ENCODE results near the gene STOML1. TPM values are rescaled to one million over a fixed set of nuclear protein-coding genes. Genes with fewer than 3 reads are reported as not detected.
A peak's percentile ranks its signal among the peaks of the same experiment; 100 is the strongest.

STOML1 gene
- total and polyA plus RNA-seq, 7 experiments from 2014 or later, result 7.5 to 21.3 (median 14.0) TPM

GRCh38 chr15:74032046-74032445 lies 40.0 kb upstream of the STOML1 start:
- Mint-ChIP-seq H3K4me3 (no peak overlapping the region), H3K4me1 (peaks cover 0 to 9% (median 0%) of the 10 kb centered on the region in 7 donors), H3K27ac (peak overlapping the region in 2 of 9 donors; percentile 53 to 68), H3K9me3 (no peaks in the 10 kb centered on the region), H3K36me3 (peaks cover 0 to 31% (median 16%) of the 10 kb centered on the region in 5 donors), H3K27me3 (no peaks in the 10 kb centered on the region)
- no peaks in the 10 kb centered on the region for H3K4me1 ChIP-seq (ENCODE audit: control insufficient read depth in 2 of 2, insufficient read depth in 2 of 2, low read length in 2 of 2)
- CTCF ChIA-PET, result no interaction called here
- no peak overlapping the region for H3K27ac ChIP-seq (ENCODE audit: low read depth, low read length)
- no peak overlapping the region for H3K4me3 ChIP-seq (ENCODE audit: low read length)
- H3K27me3 ChIP-seq (ENCODE audit: control insufficient read depth in 2 of 2, insufficient read depth in 2 of 2, low read length in 2 of 2), result no peaks in the 10 kb centered on the region
- intact Hi-C loops (cut with micrococcal nuclease), result no loop called here
- ATAC-seq (no peak), DNase-seq (no peak)
- peaks cover 0 to 66% (median 6%) of the 10 kb centered on the region in 3 experiments for H3K36me3 ChIP-seq (ENCODE audit: control insufficient read depth in 2 of 3, insufficient read depth in 3 of 3, low read length in 3 of 3)
- H3K9me3 ChIP-seq (ENCODE audit: control insufficient read depth in 2 of 3, low read length in 3 of 3), result no peaks in the 10 kb centered on the region
- POLR2A ChIA-PET, result interaction anchor here (1.2 kb wide), 1 partner anchor 36 kb away, joined by 4 read pairs; no protein-coding TSS in a partner anchor

- no peaks in the 10 kb centered on the region for H3K9me3 Mint-ChIP-seq
- H3K9me3 ChIP-seq (ENCODE audit: control insufficient read depth in 2 of 3, low read length in 3 of 3), result no peaks in the 10 kb centered on the region
- ATAC-seq (no peak), DNase-seq (no peak)
- CTCF ChIA-PET, result interaction anchor here (1.4 kb wide), 1 partner anchor 56 kb away, joined by 3 read pairs; no protein-coding TSS in a partner anchor
- H3K4me3 ChIP-seq (ENCODE audit: low read length), result no peak overlapping the region
- no peaks in the 10 kb centered on the region for H3K27me3 ChIP-seq (ENCODE audit: control insufficient read depth in 2 of 2, insufficient read depth in 2 of 2, low read length in 2 of 2)
- H3K27ac Mint-ChIP-seq, result peak overlapping the region in 2 of 9 donors; percentile 12 to 37
- peaks cover 3 to 29% (median 13%) of the 10 kb centered on the region in 5 donors for H3K36me3 Mint-ChIP-seq
- H3K4me1 Mint-ChIP-seq, result peaks cover 0 to 9% (median 0%) of the 10 kb centered on the region in 7 donors
- H3K4me3 Mint-ChIP-seq, result no peak overlapping the region
- intact Hi-C loops (cut with micrococcal nuclease), result no loop called here
- H3K27ac ChIP-seq (ENCODE audit: low read depth, low read length), result no peak overlapping the region
- no peaks in the 10 kb centered on the region for H3K27me3 Mint-ChIP-seq
- POLR2A ChIA-PET, result no interaction called here
- H3K36me3 ChIP-seq (ENCODE audit: control insufficient read depth in 2 of 3, insufficient read depth in 3 of 3, low read length in 3 of 3), result peaks cover 8 to 61% (median 10%) of the 10 kb centered on the region in 3 experiments
- H3K4me1 ChIP-seq (ENCODE audit: control insufficient read depth in 2 of 2, insufficient read depth in 2 of 2, low read length in 2 of 2), result no peaks in the 10 kb centered on the region
Measured at GRCh38 chr15:74028646-74029045, 36.6 kb upstream of the STOML1 start.

GRCh38 chr15:74027688-74028087 lies 35.6 kb upstream of the STOML1 start:
- Mint-ChIP-seq H3K36me3 (peaks cover 8 to 33% (median 14%) of the 10 kb centered on the region in 5 donors), H3K9me3 (no peaks in the 10 kb centered on the region), H3K27me3 (no peaks in the 10 kb centered on the region), H3K4me3 (no peak overlapping the region), H3K4me1 (peaks cover 0 to 9% (median 0%) of the 10 kb centered on the region in 7 donors), H3K27ac (peak overlapping the region in 2 of 9 donors; percentile 56 to 62)
- intact Hi-C loops (cut with micrococcal nuclease), result no loop called here
- DNase-seq, result no peak
- Histone ChIP-seq H3K36me3 (ENCODE audit: control insufficient read depth in 2 of 3, insufficient read depth in 3 of 3, low read length in 3 of 3) (peaks cover 8 to 61% (median 9%) of the 10 kb centered on the region in 3 experiments), H3K9me3 (ENCODE audit: control insufficient read depth in 2 of 3, low read length in 3 of 3) (no peaks in the 10 kb centered on the region), H3K27ac (ENCODE audit: low read depth, low read length) (no peak overlapping the region), H3K4me1 (ENCODE audit: control insufficient read depth in 2 of 2, insufficient read depth in 2 of 2, low read length in 2 of 2) (no peaks in the 10 kb centered on the region), H3K27me3 (ENCODE audit: control insufficient read depth in 2 of 2, insufficient read depth in 2 of 2, low read length in 2 of 2) (no peaks in the 10 kb centered on the region), H3K4me3 (ENCODE audit: low read length) (no peak overlapping the region)
- ChIA-PET CTCF (interaction anchor here (1.1 to 1.4 kb wide), 2 partner anchors 21 to 55 kb away, joined by 3 read pairs; no protein-coding TSS in a partner anchor), POLR2A (no interaction called here)
- ATAC-seq, result no peak

- Mint-ChIP-seq H3K27me3 (no peaks in the 10 kb centered on the region), H3K27ac (no peak overlapping the region), H3K4me3 (no peak overlapping the region), H3K4me1 (peaks cover 4 to 19% (median 9%) of the 10 kb centered on the region in 7 donors), H3K36me3 (peaks cover 12 to 34% (median 23%) of the 10 kb centered on the region in 5 donors), H3K9me3 (no peaks in the 10 kb centered on the region)
- no peak for ATAC-seq
- CTCF ChIA-PET, result no interaction called here
- intact Hi-C loops (cut with micrococcal nuclease), result no loop called here
- Histone ChIP-seq H3K4me1 (ENCODE audit: control insufficient read depth in 2 of 2, insufficient read depth in 2 of 2, low read length in 2 of 2) (no peaks in the 10 kb centered on the region), H3K27ac (ENCODE audit: low read depth, low read length) (no peak overlapping the region), H3K36me3 (ENCODE audit: control insufficient read depth in 2 of 3, insufficient read depth in 3 of 3, low read length in 3 of 3) (peaks cover 8 to 62% (median 9%) of the 10 kb centered on the region in 3 experiments), H3K9me3 (ENCODE audit: control insufficient read depth in 2 of 3, low read length in 3 of 3) (no peaks in the 10 kb centered on the region), H3K4me3 (ENCODE audit: low read length) (no peak overlapping the region), H3K27me3 (ENCODE audit: control insufficient read depth in 2 of 2, insufficient read depth in 2 of 2, low read length in 2 of 2) (no peaks in the 10 kb centered on the region)
- DNase-seq, result no peak
- POLR2A ChIA-PET, result interaction anchor here (1.2 kb wide), 1 partner anchor 31 kb away, joined by 3 read pairs; the partner anchor contains the start of gene PML
Measured at GRCh38 chr15:74025436-74025835, 33.3 kb upstream of the STOML1 start.

GRCh38 chr15:74024687-74025086 lies 32.6 kb upstream of the STOML1 start:
- H3K36me3 Mint-ChIP-seq, result peaks cover 12 to 34% (median 23%) of the 10 kb centered on the region in 5 donors
- Histone ChIP-seq H3K27ac (ENCODE audit: low read depth, low read length) (no peak overlapping the region), H3K36me3 (ENCODE audit: control insufficient read depth in 2 of 3, insufficient read depth in 3 of 3, low read length in 3 of 3) (peaks cover 8 to 62% (median 9%) of the 10 kb centered on the region in 3 experiments), H3K4me3 (ENCODE audit: low read length) (no peak overlapping the region), H3K27me3 (ENCODE audit: control insufficient read depth in 2 of 2, insufficient read depth in 2 of 2, low read length in 2 of 2) (no peaks in the 10 kb centered on the region), H3K4me1 (ENCODE audit: control insufficient read depth in 2 of 2, insufficient read depth in 2 of 2, low read length in 2 of 2) (no peaks in the 10 kb centered on the region), H3K9me3 (ENCODE audit: control insufficient read depth in 2 of 3, low read length in 3 of 3) (no peaks in the 10 kb centered on the region)
- intact Hi-C loops (cut with micrococcal nuclease), result no loop called here
- no peak overlapping the region for H3K4me3 Mint-ChIP-seq
- ChIA-PET POLR2A (interaction anchor here (1.2 kb wide), 1 partner anchor 30 kb away, joined by 3 read pairs; the partner anchor contains the start of gene PML), CTCF (no interaction called here)
- peak overlapping the region in 2 of 9 donors; percentile 43 to 46 for H3K27ac Mint-ChIP-seq
- H3K27me3 Mint-ChIP-seq, result no peaks in the 10 kb centered on the region
- DNase-seq (no peak), ATAC-seq (no peak)
- H3K4me1 Mint-ChIP-seq, result peaks cover 4 to 19% (median 12%) of the 10 kb centered on the region in 7 donors
- no peaks in the 10 kb centered on the region for H3K9me3 Mint-ChIP-seq

GRCh38 chr15:74022706-74023470 lies 30.8 kb upstream of the STOML1 start:
- intact Hi-C loops (cut with micrococcal nuclease), result no loop called here
- DNase-seq (no peak), ATAC-seq (no peak)
- Mint-ChIP-seq H3K9me3 (no peaks in the 10 kb centered on the region), H3K4me3 (no peak overlapping the region), H3K36me3 (peaks cover 12 to 29% (median 19%) of the 10 kb centered on the region in 5 donors), H3K27me3 (no peaks in the 10 kb centered on the region), H3K4me1 (peaks cover 4 to 19% (median 14%) of the 10 kb centered on the region in 7 donors), H3K27ac (peak overlapping the region in 3 of 9 donors; percentile 1 to 55 (median 34))
- Histone ChIP-seq H3K9me3 (ENCODE audit: control insufficient read depth in 2 of 3, low read length in 3 of 3) (no peaks in the 10 kb centered on the region), H3K4me1 (ENCODE audit: control insufficient read depth in 2 of 2, insufficient read depth in 2 of 2, low read length in 2 of 2) (no peaks in the 10 kb centered on the region), H3K27ac (ENCODE audit: low read depth, low read length) (no peak overlapping the region), H3K27me3 (ENCODE audit: control insufficient read depth in 2 of 2, insufficient read depth in 2 of 2, low read length in 2 of 2) (no peaks in the 10 kb centered on the region), H3K4me3 (ENCODE audit: low read length) (no peak overlapping the region), H3K36me3 (ENCODE audit: control insufficient read depth in 2 of 3, insufficient read depth in 3 of 3, low read length in 3 of 3) (peaks cover 8 to 60% (median 9%) of the 10 kb centered on the region in 3 experiments)
- ChIA-PET POLR2A (no interaction called here), CTCF (no interaction called here)
